Activated CD4-positive, alpha-beta T cell treated with anti-CD3 and anti-CD28 coated beads for 1 hour (primary cell): Measurements from ENCODE around the gene AGRP.
"Not testable (repeated sequence)": the region's sequence is repeated elsewhere in the genome, so short reads cannot be mapped to it uniquely, and the experiment has no call there.

ENCODE experiments used
- DNase-seq: peaks from one replicate; pipeline ENCODE4 v3.0.0-alpha.2; 2020

AGRP gene

GRCh38 chr16:67504031-67505021 lies 21.0 kb upstream of the AGRP start:
- DNase-seq: no peak

- no peak for DNase-seq
Observed at GRCh38 chr16:67499106-67499505, 15.8 kb upstream of the AGRP start.

- DNase-seq: no peak
Observed at GRCh38 chr16:67490335-67491096, 7.2 kb upstream of the AGRP start.

- no peak for DNase-seq
Observed at GRCh38 chr16:67489401-67490083, 6.2 kb upstream of the AGRP start.

- not testable (repeated sequence) for DNase-seq
Observed at GRCh38 chr16:67487561-67487960, 4.2 kb upstream of the AGRP start.

GRCh38 chr16:67486805-67487204 lies 3.5 kb upstream of the AGRP start:
- no peak for DNase-seq

GRCh38 chr16:67483731-67484525 lies 581 bp upstream of the AGRP start:
- DNase-seq: no peak

- DNase-seq: no peak
Observed at GRCh38 chr16:67482233-67482924, 968 bp downstream of the AGRP start.

GRCh38 chr16:67481561-67482232 lies 1.6 kb downstream of the AGRP start:
- no peak for DNase-seq

- peak; percentile 98 for DNase-seq
Observed at GRCh38 chr16:67480833-67481560, 2.4 kb downstream of the AGRP start, which contains the start of gene ATP6V0D1. Gene ATP6V0D1, minus strand, starts transcription at chr16:67481157. Its CDS starts 71 bp downstream, at chr16:67481086.

GRCh38 chr16:67477960-67478554 lies 5.3 kb downstream of the AGRP start:
- DNase-seq: no peak

GRCh38 chr16:67474551-67475455 lies 8.5 kb downstream of the AGRP start:
- DNase-seq: no peak

- no peak for DNase-seq
Observed at GRCh38 chr16:67471758-67472384, 11.5 kb downstream of the AGRP start.

GRCh38 chr16:67470359-67470758 lies 13.0 kb downstream of the AGRP start:
- no peak for DNase-seq

GRCh38 chr16:67468731-67469130 lies 14.6 kb downstream of the AGRP start:
- no peak for DNase-seq

- no peak for DNase-seq
Observed at GRCh38 chr16:67466581-67466980, 16.8 kb downstream of the AGRP start.

GRCh38 chr16:67464565-67464964 lies 18.8 kb downstream of the AGRP start:
- DNase-seq: no peak

- no peak for DNase-seq
Observed at GRCh38 chr16:67463691-67464090, 19.7 kb downstream of the AGRP start.
